GM19372 (cell line): ENCODE measurements around the gene PIK3R1.
"Not testable (repeated sequence)": the region's sequence is repeated elsewhere in the genome, so short reads cannot be mapped to it uniquely, and the experiment has no call there.

Source experiments
- ATAC-seq: cut with Tn5 transposase; IDR thresholded peaks from one replicate; pipeline ENCODE4 v1.9.1; 2021; ENCODE audit warnings: mild to moderate bottlenecking, low read depth, moderate library complexity; ENCODE audit not compliant: unreplicated experiment

Gene PIK3R1

DNA sequence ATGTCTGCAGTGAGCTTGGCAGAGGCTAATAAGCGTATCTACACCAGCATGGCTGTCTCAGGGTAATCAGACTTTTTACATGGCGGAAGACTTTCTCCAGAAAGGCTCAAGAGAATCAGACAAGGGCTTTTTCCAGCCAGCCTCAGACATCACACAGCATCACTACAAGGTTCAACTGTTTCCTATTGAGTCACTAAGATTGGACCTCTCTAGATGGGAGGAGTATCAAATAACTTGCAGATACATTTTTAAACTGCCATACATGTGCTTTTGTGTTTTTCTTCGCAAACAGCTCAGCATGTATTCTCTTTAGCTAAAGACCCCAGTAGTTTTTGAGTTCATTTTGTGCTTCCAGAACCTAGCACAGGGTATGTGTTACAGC is 22.9 kb upstream of the PIK3R1 start:
- ATAC-seq, result no peak

DNA sequence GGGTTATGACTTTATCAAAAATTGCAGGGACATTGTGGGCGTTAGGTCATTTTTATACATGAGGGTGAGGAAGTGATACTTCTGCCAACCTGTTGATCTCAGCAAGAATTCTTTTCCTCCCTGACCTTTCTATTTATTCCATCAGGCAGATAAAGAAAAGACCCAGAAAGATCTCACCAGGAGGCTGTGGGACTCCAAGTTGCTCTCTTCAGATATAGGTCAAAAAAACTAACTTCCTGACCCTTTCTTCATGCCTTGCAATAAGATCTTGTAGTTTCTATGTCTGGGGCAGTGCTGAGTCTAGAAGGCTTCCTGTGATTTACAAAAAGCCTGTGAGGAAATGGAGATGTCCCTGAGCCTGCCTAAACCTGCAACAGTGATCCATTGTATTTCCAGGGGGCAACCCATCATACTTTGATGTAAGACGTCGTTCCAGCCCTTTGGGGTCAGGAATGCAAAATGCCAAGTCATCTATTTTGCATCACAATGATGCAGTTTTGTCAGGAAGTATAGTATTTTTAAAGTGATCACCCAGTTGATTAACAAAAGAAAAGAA is 22.0 kb upstream of the PIK3R1 start:
- ATAC-seq, result no peak

DNA sequence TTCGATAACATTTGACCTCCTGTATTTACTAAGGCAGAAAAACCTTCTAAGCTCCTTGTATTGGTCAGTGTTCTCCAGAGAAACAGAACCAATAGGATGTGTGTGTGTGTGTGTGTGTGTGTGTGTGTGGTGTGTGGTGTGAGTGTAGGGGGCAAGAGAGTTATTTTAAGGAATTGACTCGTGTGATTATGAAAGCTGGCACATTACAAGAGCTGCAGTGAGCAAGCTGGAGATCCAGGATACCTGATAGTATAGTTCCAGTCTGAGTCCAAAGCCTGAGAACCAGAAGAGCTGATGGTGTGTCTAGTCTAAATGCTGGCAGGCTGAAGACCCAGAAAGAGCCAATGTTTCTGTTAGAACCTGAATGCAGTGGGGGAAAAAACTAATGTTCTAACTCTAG is 21.2 kb upstream of the PIK3R1 start:
- no peak for ATAC-seq

DNA sequence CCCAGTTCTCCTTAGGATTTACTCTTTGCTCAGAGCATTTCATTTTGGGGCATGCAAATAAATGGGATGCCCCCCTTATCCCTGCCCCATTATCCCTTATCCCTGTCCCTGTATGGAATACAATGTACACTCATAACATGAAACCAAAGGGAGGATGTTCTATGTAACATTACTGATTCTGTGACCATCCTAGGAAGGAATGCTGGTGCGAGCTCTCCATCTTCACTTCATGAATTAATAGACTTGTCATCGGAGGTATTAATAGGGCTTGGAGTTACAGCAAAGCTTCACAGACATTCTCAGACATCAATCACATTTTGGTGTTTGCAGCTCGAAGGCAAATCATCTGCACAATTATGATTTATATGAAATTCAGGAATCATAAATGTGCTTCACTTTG is 20.4 kb upstream of the PIK3R1 start:
- ATAC-seq, result no peak

DNA sequence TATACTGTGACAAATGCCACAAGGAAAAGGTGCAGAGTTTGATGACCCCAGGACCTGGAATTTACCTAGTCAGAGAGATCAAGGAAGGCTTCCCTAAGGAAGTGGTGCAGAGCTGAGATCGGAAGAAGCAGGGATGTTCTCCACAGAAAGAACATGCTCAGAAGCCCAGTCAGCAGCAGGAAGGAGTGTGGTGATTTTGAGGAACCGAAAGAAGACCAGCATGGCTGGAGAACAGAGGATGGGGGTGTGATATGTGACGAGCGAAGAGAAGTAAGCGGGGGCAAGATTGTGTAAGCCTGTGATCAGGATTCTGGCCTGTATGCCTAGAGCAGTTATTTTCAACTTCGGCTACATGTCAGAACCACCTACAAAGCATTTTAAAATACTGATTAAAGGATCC is 18.7 kb upstream of the PIK3R1 start:
- ATAC-seq, result peak; percentile 97

DNA sequence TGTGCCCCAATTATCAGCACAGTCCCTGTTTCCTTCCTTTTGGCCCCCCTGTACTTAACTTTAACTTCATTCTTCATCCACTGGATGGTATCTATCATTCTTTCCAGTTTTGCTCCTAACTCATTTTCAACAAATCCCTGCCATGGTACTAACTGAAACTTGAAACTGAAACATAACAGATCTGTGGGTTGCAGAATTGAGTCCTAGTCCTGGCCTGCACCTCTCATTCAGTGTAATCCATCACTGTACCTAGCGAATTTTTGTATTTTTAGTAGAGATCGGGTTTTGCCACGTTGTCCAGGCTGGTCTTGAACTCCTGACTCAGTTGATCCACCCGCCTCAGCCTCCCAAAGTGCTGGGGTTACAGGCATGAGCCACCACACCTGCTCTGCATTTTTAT is 15.3 kb upstream of the PIK3R1 start:
- ATAC-seq, result no peak

DNA sequence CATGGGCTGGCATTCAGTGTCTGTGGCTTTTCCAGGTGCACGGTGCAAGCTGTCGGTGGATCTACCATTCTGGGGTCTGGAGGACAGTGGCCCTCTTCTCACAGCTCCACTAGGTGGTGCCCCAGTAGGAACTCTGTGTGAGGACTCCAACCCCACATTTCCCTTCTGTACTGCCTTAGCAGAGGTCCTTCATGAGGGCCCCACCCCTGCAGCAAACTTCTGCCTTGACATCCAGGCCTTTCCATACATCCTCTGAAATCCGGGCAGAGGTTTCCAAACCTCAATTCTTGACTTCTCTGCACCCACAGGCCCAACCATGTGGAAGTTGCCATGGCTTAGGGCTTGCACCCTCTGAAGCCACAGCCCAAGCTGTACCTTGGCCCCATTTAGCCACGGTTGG is 4.9 kb upstream of the PIK3R1 start:
- not testable (repeated sequence) for ATAC-seq

DNA sequence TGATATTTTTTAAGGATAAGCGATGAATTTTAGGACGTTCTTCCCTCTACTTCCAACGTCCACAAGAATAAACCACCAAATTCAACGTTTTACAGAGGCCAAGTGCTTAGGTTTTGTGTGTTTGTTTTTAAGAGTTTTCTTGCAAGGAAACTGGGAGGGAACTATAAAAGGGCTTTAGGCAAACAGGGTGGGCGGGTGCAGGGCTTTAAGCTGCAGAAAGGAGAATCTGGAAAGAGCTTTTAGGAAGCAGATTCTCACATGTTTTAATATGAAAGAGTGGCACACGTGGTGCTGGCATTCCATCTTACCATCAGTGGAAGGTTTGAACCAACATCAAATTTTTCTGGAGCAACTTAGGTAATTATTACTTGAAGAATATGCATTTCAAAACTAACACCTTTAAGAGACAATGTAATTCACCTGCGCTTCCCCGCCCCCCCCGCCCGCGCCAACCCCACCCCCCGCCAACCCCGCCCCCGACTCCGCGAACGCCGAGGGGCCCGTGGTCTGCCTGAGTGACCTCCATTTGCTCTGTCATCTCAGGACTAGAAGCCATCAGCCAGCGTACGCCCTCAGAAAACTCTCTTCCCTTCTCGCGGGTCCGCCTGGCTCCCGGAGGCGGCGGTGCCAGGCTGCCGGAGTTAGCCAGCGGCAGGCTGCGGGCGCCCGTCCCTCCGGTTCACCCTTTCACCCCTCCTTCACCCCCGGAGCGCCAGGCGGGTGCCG is 911 bp upstream of the PIK3R1 start:
- no peak for ATAC-seq

DNA sequence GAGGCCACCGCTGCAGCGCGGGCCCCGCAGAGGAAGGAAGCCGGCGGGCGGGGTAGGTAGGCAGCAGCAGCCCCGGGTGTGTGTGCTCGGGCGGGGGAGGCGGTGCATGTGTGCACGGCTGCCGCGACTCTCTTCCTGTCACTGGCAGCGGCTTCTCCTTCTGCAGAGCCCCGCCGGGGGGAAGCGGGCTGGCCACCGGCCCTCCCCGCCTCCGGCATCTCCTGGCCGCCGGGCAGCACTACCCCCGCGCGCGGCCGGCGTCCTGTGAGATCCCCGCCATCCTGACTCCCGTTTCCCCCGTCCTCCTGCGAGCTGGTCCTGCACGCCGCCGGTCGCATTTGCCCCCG is 315 bp downstream of the PIK3R1 start:
- peak; percentile 42 for ATAC-seq

DNA sequence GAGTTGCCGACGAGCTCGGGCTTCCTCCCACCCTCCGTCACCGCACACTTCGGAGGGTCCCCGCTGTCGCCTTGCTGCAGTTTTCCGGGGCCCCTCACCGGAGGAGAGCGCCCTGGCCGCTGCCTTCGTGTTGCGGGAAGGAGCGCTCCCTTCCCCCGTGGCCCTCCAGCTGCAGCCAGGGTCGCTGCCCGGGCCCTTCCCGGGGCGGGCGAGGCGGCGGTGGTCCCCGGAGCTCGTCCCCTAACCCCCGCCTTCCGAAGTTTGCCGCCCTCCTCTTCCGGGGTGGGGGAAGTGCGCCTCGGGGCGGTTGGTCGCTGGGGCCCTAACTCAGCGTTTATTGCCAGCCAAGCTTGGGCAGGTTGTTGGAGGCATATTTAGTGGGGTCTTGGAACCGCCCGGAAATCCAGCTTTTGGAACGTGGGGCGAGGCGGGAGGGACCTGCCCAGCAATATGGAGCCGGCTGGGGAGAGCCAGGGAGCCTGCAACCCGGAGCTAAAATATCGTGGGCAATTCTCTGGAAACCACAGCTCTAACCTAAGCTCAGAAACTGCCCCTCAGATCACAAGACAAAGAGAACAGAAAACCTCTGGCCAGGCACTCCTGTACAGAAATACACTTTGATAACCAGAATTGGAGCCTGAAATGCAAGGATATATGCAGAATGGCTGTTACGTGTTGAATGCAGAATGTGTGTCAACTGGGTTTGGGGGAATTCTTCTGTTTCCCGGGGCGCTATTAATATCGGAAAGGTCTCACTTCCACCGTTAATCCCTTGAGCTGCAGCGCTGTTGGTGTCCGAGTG is 890 bp downstream of the PIK3R1 start:
- peak; percentile 20 for ATAC-seq

DNA sequence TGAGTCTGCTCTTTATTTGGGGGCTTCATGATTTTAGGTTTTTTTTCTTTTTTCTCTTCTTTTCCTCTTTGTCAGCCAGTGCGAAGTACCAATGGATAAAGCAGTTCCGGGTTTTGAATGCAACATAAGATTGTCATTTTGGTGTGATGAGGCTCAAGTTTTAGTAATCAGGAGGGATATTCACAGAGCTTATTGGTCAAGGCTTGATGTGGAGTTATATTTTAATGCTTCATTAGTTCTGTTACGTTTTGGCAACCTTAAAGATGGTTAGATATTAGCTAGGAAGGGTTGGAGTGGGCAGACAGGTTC is 1.4 kb downstream of the PIK3R1 start:
- no peak for ATAC-seq

DNA sequence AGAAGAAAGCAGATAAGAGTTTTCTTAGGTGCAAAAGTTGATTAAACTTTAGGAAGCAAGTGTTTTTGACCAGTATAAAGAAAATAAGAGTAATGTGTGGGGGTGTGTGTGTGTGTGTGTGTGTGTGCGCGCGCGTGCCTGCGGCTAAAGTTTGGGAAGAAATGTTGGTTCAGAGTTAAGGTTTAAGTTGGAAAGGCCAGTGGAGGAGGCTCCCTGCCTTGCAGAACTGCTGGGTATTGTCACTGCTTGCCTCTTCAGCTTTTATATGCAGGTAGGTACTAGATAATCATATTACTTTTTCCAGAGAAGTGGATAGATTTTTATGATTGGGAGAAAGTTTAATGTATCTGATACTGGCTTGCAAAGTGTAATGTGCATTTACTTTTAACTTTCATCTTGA is 2.0 kb downstream of the PIK3R1 start:
- no peak for ATAC-seq

DNA sequence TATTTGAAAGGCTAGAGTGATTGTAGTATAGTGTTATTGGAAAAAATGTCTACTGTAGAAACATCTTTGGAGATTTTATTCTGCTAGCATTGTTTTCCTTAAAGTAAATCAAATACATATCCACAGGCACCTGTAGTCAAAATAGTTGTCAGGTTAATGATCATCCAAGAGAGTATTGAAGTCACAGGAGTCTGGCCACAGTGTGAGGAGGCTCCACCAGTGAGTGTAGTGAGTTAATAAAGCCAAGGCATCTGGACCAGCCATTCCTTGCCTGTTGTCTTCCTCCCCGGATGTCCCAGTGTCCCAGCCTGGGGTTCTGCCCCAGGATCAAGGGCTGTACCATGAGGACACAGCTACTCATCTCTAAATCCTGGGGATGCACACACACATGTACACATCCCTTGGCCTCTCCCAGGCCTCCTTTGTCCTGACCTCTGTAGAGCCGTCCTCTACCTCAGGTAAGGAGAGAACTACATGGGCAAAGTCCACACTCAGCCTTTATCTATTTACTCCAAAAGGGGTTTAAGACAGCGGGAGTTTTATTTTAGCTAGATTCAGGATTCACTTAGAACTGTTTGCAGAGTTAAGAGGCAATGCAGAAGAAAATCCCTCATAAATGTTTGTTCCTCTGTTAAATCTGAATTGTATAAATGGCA is 3.7 kb downstream of the PIK3R1 start:
- no peak for ATAC-seq

DNA sequence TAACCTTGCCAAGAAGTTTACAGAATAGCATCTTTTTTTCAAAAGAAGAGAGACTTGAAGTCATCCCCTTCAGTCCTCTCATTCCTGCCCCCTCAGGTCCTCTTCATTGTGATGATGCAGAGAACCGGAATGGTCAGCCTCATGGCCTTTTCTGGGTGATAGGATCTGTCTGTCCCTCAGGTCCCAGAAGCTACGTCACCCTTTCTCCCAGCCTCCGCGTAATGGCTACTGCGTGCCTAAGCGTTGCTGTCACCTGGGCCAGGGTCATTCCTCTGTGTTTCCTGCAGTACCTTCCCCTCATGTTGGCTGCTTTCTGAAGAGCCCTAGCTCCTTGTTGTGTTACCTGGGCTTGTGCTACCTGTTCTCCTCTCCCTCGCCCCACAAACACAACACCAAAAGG is 4.7 kb downstream of the PIK3R1 start:
- ATAC-seq, result no peak

DNA sequence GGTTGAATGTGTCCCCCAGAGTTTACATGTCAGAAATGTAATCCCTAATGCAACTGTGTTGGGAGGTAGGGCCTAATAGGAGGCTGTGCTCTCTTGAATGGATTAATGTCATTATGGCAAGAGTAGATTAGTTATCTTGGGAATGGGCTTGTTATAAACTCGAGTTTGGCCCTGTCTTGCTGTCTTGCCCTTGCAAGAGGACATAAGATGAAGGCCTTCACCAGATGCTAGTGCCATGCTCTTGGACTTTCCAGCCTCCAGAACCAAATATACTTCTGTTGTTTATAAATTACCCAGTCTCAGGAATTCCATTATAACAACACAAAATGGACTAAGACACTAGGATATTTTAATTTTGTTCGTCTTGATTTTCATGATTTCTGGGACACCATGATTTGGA is 5.4 kb downstream of the PIK3R1 start:
- no peak for ATAC-seq

DNA sequence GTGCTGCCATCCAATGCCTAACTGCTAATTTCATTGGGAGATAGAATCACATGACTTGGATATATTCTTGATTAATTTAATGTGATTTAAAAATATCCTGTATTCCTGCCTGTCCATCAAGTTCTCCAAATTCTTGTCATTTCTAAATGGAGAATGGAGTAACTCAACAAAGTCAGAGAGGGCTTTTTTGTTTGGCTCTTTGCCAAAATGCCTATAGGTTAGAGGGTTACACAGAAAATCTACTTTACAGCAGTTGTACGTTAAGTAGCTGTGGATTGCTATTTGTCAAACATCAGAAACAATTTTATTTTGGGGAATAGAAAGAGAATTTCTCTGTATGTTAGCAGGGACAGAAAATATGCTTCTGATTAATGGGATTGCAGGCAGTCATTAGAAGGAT is 5.9 kb downstream of the PIK3R1 start:
- no peak for ATAC-seq

DNA sequence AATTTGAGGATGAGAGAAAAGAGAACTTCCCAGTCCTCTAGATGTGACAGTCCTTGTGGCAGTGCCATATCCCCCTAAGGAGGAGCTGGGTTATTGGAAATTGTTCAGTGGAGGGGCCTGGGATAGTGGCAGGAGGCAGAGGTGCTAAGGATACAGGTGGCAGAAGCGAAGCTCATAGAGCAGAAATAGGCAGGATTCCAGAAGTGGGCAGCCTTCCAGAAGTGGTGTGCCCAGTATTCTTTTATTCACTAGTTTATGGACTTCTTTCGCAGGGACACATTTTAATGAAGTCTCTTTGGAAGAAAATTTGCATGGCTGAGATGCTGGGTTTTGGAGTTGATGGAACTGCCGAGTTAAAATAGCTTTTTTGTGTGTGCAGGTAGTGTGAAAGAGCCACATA is 6.8 kb downstream of the PIK3R1 start:
- no peak for ATAC-seq

DNA sequence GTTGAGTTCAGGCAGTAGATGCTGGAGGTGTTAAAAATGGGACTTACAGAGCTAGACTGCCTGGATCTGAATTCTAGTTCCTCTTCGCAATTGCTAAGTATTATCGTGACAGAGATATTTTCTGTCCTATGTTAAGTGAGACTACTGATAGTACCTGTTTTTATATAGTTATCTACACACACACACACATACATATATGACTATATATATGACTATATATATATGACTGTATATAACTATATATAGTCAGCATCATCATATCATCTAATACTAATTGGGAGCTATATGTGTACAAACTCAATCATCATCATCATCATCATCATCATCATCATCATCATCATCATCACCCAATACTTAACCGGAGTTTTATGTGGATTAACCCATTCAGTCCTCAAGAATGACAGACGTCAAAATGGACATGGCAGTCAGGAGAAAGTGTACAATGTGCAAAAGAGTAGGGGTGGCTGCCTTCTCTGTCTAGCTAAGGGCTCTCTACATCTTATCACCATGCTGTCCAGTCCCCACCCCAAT is 7.3 kb downstream of the PIK3R1 start:
- no peak for ATAC-seq

DNA sequence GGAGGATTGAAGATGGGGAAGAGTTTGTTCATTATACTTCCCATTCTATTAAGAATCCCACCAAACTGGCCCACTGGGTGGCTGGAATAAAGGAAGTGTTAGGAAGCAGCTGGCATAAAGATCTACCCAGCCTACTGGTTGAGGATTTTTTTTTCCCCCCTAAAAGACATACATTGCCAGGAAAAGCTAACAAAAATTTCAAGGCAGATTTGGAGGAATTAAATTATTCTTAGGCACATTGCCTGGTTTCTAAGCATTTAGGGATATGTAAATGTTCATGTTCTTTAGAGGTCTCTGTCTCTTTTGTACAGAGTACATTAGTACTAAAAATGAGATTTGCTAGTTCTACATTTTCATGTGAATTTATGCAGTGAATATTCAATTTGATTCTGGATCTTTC is 8.3 kb downstream of the PIK3R1 start:
- ATAC-seq, result no peak

DNA sequence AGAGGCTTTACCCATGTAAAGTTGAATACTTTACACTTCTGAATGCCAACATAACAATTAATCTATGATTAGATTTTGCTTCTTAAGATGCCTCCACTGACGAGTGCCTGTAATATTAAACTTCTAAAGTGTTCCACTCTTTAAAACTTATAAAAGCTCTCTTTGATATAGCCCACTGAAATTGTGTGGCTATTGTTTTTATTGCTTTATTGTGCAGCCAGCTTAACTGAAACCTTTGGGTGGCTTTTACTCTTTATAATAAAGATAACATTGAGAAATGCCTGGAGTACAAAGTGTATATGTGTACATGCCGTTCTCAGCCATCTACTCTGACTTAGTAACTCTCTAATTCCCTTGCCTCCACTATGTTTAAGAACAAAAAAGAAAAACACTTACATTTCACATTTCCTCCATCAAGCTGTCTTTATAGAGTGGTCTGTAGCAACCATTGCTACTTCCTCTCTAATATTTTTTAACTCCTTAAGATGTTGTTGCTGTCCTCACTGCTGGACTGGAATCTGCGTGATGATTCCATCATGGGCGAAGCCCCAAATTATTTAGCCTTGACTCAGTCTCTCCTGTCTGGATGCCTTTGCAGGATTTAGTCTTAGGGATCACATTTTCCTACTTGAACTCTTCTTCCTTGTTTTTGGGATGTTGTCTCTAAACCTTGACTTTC is 9.1 kb downstream of the PIK3R1 start:
- ATAC-seq, result no peak
